GM18861 (cell line): ENCODE data around the gene CAPZA1.

Experiments
- ATAC-seq: cut with Tn5 transposase; IDR thresholded peaks from one replicate; pipeline ENCODE4 v1.9.1; 2021; ENCODE audit not compliant: unreplicated experiment

CAPZA1 gene

DNA sequence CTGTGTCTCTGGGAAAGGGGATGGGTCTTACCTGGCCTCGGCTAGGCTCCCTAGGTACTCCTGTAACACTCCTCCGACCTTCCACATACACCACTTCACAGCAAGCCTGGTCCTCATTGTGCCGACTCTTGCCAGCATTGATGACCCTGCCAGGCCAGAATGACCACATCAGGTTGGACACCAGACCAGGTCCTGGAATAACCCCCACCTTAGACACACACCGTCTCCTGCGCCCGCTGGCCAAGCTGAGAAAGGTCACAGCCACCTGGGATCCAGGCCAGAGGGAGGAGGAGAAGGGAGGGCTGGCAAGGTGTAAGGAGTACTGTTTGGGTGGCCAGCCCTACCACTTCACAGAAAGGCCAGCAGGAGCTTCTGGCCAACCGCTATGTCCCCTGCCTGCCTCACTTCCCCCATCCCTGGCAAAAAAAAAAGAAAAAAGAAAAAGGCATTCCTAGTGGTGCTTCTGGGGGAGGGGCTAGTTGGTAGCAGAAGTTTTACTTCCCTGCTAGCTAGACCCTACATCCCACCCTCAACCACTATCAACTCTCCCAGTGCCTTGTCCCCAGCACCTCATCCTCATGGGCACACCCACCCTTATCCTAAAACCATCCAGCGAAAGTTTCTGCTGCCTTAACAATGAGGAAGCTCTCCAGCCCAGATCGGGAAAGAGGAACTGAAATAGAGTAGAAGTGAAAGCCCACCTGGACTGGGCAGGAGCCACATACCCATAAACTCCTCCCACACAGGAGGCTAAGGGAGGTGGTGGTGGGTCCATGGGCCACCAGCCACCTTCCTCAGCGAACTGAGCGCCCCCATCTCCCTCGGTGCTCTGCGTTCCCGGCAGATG is 94.1 kb downstream of the CAPZA1 start:
- ATAC-seq, result peak; percentile 29

DNA sequence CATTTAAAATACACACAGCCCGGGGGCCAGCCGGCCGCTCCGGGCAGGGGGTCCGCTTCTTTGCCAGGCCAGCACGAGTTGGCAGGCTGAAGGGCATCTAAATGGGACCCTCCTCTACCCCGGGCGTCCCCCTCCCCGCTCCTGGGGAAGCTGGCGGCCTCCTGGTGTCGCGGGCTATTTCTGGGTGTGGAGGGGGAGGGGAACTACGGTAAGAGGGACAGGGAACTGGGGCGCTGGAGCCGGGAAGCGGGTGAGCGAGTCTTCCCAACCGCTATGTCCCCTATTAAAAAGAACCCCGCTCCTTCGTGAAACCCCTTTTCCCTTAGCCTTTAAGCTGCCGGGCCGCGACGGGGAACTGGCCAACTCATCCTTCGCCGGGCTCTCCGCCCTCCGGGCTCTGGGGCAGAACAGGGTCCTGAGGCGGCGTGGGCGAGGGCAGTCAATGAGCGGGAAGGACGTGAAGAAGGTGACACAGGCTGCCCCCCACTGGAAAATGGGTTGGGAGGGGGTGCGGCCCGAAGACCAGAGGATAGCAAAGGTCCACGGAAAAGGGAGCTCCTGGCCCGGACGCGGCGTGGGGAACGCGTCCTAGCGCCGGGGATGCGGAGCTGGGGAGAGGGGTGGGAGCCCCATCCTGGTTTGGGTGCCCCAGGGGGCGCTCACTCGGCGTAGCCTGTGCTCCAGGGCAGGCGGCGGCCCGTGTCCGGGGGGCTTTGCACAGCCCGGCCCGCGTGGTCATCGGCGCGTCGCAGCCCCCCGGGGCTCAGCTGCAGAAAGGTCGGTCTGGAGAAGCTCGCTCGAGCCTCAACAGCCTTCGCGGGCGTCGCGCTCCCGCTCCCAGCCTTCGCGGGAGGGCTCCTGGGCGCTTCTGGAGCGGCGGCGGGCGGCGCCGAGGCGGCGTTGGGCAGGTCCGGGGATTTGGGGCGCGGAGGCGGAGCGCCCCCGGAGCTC is 95.0 kb downstream of the CAPZA1 start:
- ATAC-seq, result no peak

DNA sequence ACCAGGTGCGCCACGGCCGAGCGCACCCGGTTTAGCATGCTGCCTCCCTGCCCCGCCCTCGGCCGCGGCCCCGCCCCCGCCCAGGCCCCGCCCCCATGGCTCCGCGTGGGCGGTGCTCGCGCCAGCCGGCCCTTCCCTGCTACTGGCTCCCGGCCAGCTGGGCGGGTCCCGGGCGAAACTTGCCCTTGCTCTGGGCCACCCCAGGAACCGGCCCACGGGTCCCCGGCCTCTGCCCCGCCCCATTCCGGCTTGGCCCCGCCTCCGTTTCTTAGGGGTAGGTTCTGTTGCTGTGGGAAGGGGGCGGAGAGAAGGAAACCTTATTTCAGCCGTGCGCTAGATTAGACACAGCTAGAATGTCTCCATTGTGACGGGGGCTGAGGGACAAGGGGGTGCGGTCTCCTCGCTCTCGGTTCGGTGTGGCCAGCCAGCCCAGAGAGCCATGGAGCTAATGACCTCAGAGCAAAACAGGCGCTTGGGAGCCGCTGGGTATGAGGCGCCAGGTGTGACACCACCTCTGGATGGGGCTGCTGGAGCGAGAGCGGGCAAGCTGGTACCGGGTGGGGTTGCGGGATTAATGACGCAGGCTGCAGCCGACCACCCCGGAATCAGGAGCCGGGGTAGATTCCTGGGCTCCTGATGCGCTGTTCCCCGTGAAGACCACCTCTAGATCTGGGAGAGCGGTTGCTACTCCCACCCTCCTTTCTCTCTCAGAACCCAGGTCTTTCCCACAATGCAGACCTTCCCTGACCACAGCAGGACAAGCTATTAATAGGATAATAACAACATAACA is 95.8 kb downstream of the CAPZA1 start, which contains the start of gene PPM1J:
Gene PPM1J, minus strand, starts transcription at position 69 of the 790 bp plus-strand sequence. Its CDS starts 31 bp downstream, at position 38.
- ATAC-seq, result peak; percentile 60

DNA sequence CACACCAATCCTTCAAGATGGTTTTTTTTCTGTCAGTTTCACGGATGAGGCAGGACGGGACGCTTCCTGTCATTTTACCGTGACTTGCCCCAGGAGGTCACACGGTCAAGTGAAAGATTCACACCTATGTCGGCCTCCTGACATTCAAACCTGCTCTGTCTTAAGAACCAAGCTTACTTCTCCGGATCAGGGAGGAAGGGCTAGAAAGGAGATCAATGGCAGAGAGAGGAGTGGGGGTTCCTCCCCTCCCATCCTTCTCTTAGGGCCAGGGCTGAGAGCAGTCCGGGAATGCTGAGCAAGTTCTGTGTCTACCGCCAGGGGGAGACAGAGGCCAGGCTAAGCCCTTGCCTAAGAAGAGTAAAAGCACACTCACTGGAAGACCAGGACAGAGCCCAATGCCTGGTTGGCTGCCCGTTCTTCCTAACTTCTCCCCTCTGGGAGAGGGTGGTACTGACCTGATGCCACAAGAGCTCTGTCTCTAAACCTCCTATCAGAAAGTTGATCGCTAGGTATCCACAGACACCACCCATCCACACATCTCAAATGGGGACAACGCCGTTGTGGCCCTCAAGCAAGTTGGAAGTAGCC is 96.6 kb downstream of the CAPZA1 start:
- ATAC-seq, result peak; percentile 30

DNA sequence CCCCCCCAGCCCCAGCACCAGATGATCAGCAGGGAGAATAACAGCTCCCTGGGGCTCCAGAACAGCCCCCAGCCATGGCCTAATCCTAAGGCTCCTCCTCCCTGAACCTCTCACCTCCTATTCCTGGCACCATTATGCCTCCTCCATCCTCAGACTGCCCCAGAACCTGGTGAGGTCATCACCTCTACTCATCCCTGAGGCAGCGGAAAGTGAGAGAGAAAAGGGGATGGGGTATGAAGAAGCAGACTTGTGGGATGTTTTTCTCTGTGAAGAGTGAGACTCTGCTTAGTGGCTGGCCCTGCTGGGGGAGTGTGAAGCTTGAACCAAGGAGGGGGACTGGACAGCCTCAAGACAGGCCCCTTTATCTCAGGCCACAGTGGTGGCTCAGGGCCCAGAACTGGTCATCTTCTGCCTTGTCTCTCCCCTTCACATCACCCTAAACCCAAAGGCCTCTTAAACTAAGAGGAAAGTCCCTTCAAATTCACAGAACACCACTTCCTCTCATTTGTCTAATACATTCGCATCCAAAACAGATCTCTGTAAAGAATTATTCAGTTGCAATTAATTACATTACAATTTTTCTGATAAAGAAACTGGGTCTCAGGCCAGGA is 97.7 kb downstream of the CAPZA1 start:
- no peak for ATAC-seq

DNA sequence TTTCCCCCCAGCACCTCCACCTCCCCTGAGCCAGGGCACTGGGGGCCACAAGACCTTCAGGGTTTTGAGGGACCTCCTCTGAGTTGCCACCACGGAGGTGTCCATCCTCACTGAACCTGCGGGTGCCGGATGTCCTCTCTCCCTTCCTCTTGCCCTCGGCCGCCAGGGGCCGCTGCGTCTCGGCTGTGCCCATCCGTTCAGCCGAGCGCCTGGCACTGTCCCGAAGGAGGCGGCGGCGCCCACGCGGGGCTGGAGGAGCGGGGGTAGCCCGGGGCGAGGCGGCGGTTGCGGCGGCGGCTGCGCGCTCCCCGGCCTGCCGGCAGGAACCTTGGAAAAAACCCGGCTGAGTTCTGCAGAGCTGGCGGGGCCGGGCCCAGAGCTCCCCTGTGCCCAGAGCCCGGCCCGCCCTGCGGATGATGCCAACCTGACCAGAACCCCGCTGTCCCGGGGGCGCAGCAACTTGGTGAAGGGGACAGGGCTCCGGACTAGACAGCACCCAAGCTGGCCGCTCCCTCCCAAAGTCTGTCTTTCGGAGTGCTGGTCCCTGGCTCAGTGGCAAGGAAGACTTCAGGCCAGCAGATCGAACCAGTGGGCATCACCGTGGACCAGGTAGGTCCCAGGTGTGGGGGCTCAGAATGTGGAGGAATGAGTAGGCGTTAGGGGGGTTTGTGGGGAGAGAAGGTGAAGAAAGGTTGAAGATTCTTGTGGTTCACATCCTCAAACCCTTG is 99.2 kb downstream of the CAPZA1 start:
- ATAC-seq, result no peak

DNA sequence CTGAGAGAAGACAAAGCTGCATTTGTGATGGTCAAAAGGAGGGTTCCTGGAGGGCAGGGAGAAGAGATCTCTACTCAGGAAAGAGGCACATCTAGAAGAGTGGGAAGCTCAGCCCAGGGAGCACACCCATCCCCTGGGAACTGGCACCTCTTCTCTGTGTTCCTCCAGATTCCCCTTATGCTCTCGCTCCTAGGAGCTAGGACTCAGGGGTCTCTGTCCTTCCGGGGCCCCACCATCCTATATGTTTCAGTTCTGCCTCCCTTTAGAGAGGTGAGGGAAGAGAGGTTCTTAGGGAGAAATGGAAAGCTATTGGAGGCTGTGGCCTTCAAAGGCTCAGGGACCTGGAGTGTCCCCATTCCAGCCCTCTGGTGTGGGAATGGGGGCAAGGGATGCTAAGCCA is 100.1 kb downstream of the CAPZA1 start:
- no peak for ATAC-seq

DNA sequence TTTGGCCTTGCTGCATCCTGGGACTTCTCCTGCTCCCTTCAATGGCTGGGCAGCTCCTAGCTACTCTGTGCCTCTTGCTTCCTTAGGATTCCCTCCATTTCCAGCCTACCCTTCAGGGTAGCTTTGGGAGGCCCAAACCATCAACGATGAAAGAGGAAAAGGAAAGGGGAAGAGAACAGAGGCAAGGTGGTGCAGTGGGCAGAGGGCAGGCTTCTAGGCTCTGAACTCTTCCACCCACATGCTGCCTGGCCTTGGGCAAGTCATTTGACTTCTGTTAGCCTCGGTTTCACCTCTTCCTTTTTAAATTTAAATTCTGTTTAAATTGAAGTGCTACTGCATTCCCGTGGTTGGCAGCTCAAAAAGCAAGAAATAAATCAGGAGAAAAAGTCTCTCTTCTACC is 101.2 kb downstream of the CAPZA1 start:
- ATAC-seq, result no peak
